ENCODE measurements around the gene ANKS1A. TPM values are rescaled to one million over a fixed set of nuclear protein-coding genes. Genes with fewer than 3 reads are reported as not detected.

ANKS1A gene
- total RNA-seq, 1 donor from 2014 or later = 17.0 TPM

DNA sequence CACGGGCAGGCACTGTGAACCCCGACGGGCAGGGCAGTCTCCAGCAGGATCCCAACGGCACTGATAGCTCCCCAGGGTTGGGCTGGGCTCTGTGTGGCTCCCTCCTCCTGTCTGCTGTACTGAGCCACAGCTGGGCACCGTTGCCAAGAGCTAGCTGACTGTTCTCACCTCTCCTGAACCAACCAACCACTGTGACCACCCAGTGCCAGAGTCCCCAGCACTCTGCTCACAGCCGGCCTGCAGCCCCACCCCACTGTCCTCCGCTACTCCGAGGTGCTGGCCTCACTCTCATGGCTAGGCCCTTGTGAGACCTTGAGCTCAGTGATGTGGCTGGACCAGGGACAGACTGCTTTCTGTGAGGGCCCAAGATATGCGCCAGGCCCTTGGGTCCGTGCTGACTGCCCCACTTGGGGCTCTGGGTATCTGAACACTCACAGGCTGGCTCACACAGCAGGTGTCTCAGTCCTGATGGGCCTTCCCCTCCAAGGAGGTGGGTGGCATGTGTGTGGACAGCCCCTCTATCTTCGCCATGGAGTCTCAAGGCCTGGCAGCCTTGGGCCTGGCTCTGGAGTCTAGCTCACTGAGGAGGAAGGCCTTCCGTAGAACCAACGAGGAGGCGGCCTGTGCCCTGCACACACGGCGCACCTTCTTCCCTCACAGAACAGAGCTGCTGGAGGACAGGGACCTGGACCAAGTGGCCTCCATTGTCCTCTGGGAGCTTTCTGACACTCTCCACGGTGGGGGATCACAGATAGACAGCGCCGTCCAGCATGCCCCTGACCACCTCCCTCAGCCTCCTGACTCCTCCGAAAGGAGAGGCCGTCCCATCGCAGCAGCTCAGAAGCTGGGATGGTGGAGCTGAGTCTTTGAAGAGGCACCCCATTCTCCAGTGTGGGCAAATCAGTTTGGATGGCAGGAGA lies 198.6 kb downstream of the ANKS1A start:
- no peaks in the 10 kb centered on the region for H3K9me3 Mint-ChIP-seq
- Histone ChIP-seq H3K36me3 (no peaks in the 10 kb centered on the region), H3F3A (ENCODE audit: low read depth) (no peaks in the 10 kb centered on the region), H3K27ac (no peak overlapping the region), H3K9ac (no peak overlapping the region), H3K9me3 (ENCODE audit: low read depth) (no peaks in the 10 kb centered on the region), H4K20me1 (ENCODE audit: low read depth) (no peaks in the 10 kb centered on the region), H3K4me3 (no peak overlapping the region), H3K4me1 (no peaks in the 10 kb centered on the region), H3K79me2 (ENCODE audit: low read depth) (no peaks in the 10 kb centered on the region), H3K4me2 (no peak overlapping the region), H3K27me3 (no peaks in the 10 kb centered on the region), H2AFZ (replicated peaks) (no peak overlapping the region)
- no peak overlapping the region for H3K4me3 Mint-ChIP-seq
- no peak for DNase-seq (ENCODE audit: low spot score)
- H3K36me3 Mint-ChIP-seq = peaks cover 7% of the 10 kb centered on the region
- no peak overlapping the region for H3K27ac Mint-ChIP-seq
- H3K4me1 Mint-ChIP-seq = no peaks in the 10 kb centered on the region
- TF ChIP-seq, protein P1, sequence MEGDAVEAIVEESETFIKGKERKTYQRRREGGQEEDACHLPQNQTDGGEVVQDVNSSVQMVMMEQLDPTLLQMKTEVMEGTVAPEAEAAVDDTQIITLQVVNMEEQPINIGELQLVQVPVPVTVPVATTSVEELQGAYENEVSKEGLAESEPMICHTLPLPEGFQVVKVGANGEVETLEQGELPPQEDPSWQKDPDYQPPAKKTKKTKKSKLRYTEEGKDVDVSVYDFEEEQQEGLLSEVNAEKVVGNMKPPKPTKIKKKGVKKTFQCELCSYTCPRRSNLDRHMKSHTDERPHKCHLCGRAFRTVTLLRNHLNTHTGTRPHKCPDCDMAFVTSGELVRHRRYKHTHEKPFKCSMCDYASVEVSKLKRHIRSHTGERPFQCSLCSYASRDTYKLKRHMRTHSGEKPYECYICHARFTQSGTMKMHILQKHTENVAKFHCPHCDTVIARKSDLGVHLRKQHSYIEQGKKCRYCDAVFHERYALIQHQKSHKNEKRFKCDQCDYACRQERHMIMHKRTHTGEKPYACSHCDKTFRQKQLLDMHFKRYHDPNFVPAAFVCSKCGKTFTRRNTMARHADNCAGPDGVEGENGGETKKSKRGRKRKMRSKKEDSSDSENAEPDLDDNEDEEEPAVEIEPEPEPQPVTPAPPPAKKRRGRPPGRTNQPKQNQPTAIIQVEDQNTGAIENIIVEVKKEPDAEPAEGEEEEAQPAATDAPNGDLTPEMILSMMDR (IDR thresholded peaks at IDR 0.05) = no peak
- TF ChIP-seq EZH2 (IDR thresholded peaks at IDR 0.05) = no peak
- no peak for TF ChIP-seq EZH2phosphoT487 (IDR thresholded peaks at IDR 0.05)
- peaks cover 7% of the 10 kb centered on the region for H3K27me3 Mint-ChIP-seq (ENCODE audit: insufficient read depth, low read depth)

DNA sequence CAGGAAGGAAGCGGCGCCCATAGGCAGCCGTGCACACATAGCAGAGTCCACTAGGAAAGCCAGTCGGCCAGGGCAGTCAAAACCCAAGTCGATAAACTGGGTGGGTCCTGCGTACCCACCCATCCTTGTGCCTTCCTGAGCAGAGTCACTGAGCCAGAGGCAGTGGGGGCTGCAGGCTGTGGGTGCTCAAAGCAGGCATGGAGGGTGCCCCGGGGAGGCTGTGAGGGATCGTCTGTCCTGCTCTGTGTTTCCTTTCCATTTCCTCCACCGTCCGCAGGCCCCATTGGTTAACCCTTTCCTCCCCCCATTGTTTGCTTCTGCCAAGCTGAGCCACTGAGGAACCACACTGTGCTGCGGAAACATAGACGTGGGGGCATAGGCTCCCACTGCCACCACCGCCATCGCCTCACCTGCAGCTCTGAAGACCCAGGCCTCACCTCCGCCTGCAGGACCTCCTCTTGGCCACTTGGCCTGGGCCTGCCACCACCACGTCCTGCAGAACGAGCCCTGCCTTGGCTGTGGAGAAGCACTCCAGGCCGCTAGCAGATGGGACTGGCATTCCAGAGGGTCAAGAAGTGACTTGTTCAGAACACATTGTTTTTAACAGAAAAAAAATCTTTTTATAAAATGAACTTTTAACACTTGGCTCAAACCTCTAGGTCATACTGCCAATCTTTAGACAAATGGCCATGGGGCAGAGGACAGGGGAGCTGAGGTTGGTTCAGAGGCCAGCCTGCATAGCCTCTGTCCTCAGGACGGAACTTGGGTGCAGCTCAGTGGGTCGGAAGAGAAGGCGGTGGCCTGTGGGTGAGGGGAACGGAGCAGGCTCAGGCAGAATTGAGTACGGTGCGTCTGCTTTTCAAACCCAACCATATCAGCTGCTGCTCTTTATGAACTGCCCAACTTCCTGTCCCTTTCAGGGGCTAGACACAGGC lies 199.5 kb downstream of the ANKS1A start:
- no peak overlapping the region for H2AFZ ChIP-seq (replicated peaks)
- H3K9me3 ChIP-seq (ENCODE audit: low read depth) = no peaks in the 10 kb centered on the region
- H3K27ac ChIP-seq = no peak overlapping the region
- H3F3A ChIP-seq (ENCODE audit: low read depth) = no peaks in the 10 kb centered on the region
- H3K36me3 ChIP-seq = no peaks in the 10 kb centered on the region
- H4K20me1 ChIP-seq (ENCODE audit: low read depth) = no peaks in the 10 kb centered on the region
- no peak for DNase-seq (ENCODE audit: low spot score)
- H3K36me3 Mint-ChIP-seq = peaks cover 7% of the 10 kb centered on the region
- H3K9ac ChIP-seq = no peak overlapping the region
- no peak overlapping the region for H3K4me3 Mint-ChIP-seq
- TF ChIP-seq, protein P1 (IDR thresholded peaks at IDR 0.05) = no peak
- TF ChIP-seq EZH2phosphoT487 (IDR thresholded peaks at IDR 0.05) = no peak
- no peak for TF ChIP-seq EZH2 (IDR thresholded peaks at IDR 0.05)
- no peak overlapping the region for H3K4me3 ChIP-seq
- H3K27me3 ChIP-seq = no peaks in the 10 kb centered on the region
- H3K79me2 ChIP-seq (ENCODE audit: low read depth) = no peaks in the 10 kb centered on the region
- H3K4me1 ChIP-seq = no peaks in the 10 kb centered on the region
- peaks cover 2% of the 10 kb centered on the region for H3K4me1 Mint-ChIP-seq
- no peaks in the 10 kb centered on the region for H3K9me3 Mint-ChIP-seq
- H3K27ac Mint-ChIP-seq = no peak overlapping the region
- peaks cover 8% of the 10 kb centered on the region for H3K27me3 Mint-ChIP-seq (ENCODE audit: insufficient read depth, low read depth)
- H3K4me2 ChIP-seq = no peak overlapping the region

DNA sequence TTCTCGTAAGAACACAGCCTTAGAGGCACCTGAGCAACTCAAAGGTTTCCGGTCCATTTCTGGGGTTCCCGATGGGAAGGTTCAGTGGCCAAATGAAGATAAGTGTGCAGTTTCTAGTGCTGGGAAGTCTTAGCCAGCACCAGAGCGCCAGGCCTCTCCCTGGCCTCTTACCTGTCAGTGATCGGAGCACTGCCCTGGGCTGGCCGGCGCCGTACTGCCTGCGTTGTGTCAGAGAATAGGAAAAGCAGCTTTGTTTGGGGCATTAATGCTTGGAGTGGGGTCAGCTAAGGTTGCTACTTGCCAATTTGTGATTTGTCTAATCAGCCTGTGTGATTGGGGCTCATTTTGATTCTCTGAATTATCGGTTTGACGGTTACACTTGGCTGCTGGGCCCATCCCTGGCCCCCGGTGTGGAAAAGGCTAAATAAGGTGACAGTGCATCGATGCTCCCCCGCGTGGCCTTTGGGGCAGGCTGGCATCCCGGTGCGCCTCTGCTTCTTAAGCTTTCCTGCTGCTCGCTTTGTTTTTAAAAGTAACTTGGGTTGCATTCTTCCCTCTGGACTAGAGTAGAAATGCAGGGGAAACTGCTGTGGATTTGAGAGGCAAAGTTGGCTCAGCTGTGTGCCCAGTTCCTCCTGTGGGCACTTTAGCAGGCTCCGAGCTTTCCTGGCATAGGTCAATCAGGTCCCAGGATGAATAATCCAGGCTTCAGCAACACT lies 200.3 kb downstream of the ANKS1A start:
- no peaks in the 10 kb centered on the region for H3K9me3 ChIP-seq (ENCODE audit: low read depth)
- H3K27ac ChIP-seq = no peak overlapping the region
- Mint-ChIP-seq H3K36me3 (peaks cover 5% of the 10 kb centered on the region), H3K4me1 (peaks cover 6% of the 10 kb centered on the region), H3K27ac (no peak overlapping the region), H3K9me3 (no peaks in the 10 kb centered on the region), H3K27me3 (ENCODE audit: insufficient read depth, low read depth) (peaks cover 10% of the 10 kb centered on the region), H3K4me3 (no peak overlapping the region)
- H3K79me2 ChIP-seq (ENCODE audit: low read depth) = no peaks in the 10 kb centered on the region
- no peak overlapping the region for H3K4me3 ChIP-seq
- H2AFZ ChIP-seq (replicated peaks) = no peak overlapping the region
- no peaks in the 10 kb centered on the region for H4K20me1 ChIP-seq (ENCODE audit: low read depth)
- H3F3A ChIP-seq (ENCODE audit: low read depth) = no peaks in the 10 kb centered on the region
- no peaks in the 10 kb centered on the region for H3K4me1 ChIP-seq
- H3K4me2 ChIP-seq = no peak overlapping the region
- DNase-seq (ENCODE audit: low spot score) = no peak
- no peaks in the 10 kb centered on the region for H3K36me3 ChIP-seq
- no peak overlapping the region for H3K9ac ChIP-seq
- TF ChIP-seq EZH2 (IDR thresholded peaks at IDR 0.05) (no peak), EZH2phosphoT487 (IDR thresholded peaks at IDR 0.05) (no peak)
- TF ChIP-seq, protein P1 (IDR thresholded peaks at IDR 0.05) = no peak
- H3K27me3 ChIP-seq = no peaks in the 10 kb centered on the region

Data from neural progenitor cell (in vitro differentiated cells).